Panc1 (cell line): Measurements from ENCODE around the gene OLFM3. TPM values are rescaled to one million over a fixed set of nuclear protein-coding genes. Genes with fewer than 3 reads are reported as not detected.

ENCODE experiments used
- ATAC-seq: fragments of 200-7000 bp; cut with Tn5 transposase; 2 replicates; pipeline ENCODE4 v1.9.1; 2020; ENCODE audit warnings: mild to moderate bottlenecking, moderate library complexity
- BruUV-seq: library from RNA; stranded (reverse); fragments of 400-500 nt; replicated peaks from 2 replicates; lab custom pipeline; 2021; lab: Mats Ljungman, UMichigan
- CTCF ChIA-PET: fragments of 300-600 bp; sonication (Branson Sonifier 250); formaldehyde crosslinking; loops from one replicate; lab custom pipeline; 2022; ENCODE audit warnings: antibody characterized with exemption; lab: Charles Lee
- POLR2A ChIA-PET: fragments of 300-600 bp; sonication (Branson Sonifier 250); formaldehyde crosslinking; loops from one replicate; lab custom pipeline; 2022; ENCODE audit warnings: antibody characterized with exemption; lab: Charles Lee
- DNase-seq: peaks from one replicate; pipeline ENCODE4 v3.0.0-alpha.2; 2010; ENCODE audit warnings: low read depth, low spot score
- H3K27ac ChIP-seq: 2 replicates; pipeline ENCODE4 v1.5.1; 2011; ENCODE audit warnings: mild to moderate bottlenecking, low read length, inconsistent platforms
- H3K27me3 ChIP-seq: fragments of 200-500 bp; sonication (Bioruptor generic); 2 replicates; pipeline ENCODE4 v1.6.0; 2014; ENCODE audit warnings: low read length, inconsistent platforms; ENCODE audit not compliant: control insufficient read depth, insufficient read depth
- H3K36me3 ChIP-seq: fragments of 200-500 bp; sonication (Bioruptor generic); 2 replicates; pipeline ENCODE4 v1.5.1; 2014; ENCODE audit warnings: inconsistent platforms, mild to moderate bottlenecking, low read length, moderate library complexity; ENCODE audit not compliant: control insufficient read depth, insufficient read depth
- H3K4me1 ChIP-seq: 2 replicates; pipeline ENCODE4 v1.5.1; 2011; ENCODE audit warnings: inconsistent platforms, mild to moderate bottlenecking, low read length, moderate library complexity; ENCODE audit not compliant: control insufficient read depth, insufficient read depth
- H3K4me3 ChIP-seq, 2 experiments: 2 replicates each; pipeline ENCODE4 v1.5.1; 2011 to 2012; ENCODE audit warnings: low read depth in 2 of 2, low read length in 2 of 2, mild to moderate bottlenecking in 2 of 2, inconsistent platforms in 1 of 2, moderate library complexity in 1 of 2
- H3K9me3 ChIP-seq: fragments of 200-500 bp; sonication (Bioruptor generic); 2 replicates; pipeline ENCODE4 v1.5.1; 2014; ENCODE audit warnings: low read depth, mild to moderate bottlenecking, inconsistent platforms, low read length, moderate library complexity; ENCODE audit not compliant: control insufficient read depth, insufficient read depth
- POLR2AphosphoS5 ChIP-seq: IDR thresholded peaks from 2 replicates; pipeline ENCODE4 v1.6.1; 2012; ENCODE audit warnings: mild to moderate bottlenecking, low read depth, low read length, moderate library complexity
- SIN3A ChIP-seq: IDR thresholded peaks from 2 replicates; pipeline ENCODE4 v1.6.1; 2012; ENCODE audit warnings: low read depth, mild to moderate bottlenecking, low read length, moderate library complexity, borderline replicate concordance; ENCODE audit not compliant: insufficient read depth
- TCF7L2 ChIP-seq: IDR thresholded peaks from 2 replicates; pipeline ENCODE4 v1.6.1; 2011; ENCODE audit warnings: mild to moderate bottlenecking, low read depth, low read length, inconsistent platforms
- in situ Hi-C: cut with HindIII; loops from 2 replicates; pipeline ENCODE4 v1.10.0; 2016; ENCODE audit warnings: low sequenced_read_pairs, low pct_unique_long_range_greater_than_20kb
- intact Hi-C: fragments of 100-400 bp; cut with micrococcal nuclease; formaldehyde crosslinking; loops from one replicate; pipeline ENCODE4 v1.10.0; 2022; ENCODE audit not compliant: unreplicated experiment
- total RNA-seq: library from RNA; stranded (reverse); gene quantifications from one replicate; pipeline ENCODE4 v1.2.1, GENCODE V29; 2021; ENCODE audit not compliant: unreplicated experiment
- TF ChIP-seq, protein P1 (sequence below): fragments of 450-650 bp; IDR thresholded peaks from 2 replicates; pipeline ENCODE4 v1.5.1; 2017; ENCODE audit warnings: mild to moderate bottlenecking
- TF ChIP-seq, protein P2 (sequence below), 2 experiments: IDR thresholded peaks; 2 replicates each; pipeline ENCODE4 v1.6.1; 2011 to 2012; ENCODE audit warnings: low read depth in 2 of 2, control low read depth in 1 of 2, low read length in 1 of 2, mild to moderate bottlenecking in 1 of 2, moderate library complexity in 1 of 2; ENCODE audit not compliant: insufficient read depth in 1 of 2

The OLFM3 gene
- total RNA-seq, 1 experiment from 2014 or later: not detected

DNA sequence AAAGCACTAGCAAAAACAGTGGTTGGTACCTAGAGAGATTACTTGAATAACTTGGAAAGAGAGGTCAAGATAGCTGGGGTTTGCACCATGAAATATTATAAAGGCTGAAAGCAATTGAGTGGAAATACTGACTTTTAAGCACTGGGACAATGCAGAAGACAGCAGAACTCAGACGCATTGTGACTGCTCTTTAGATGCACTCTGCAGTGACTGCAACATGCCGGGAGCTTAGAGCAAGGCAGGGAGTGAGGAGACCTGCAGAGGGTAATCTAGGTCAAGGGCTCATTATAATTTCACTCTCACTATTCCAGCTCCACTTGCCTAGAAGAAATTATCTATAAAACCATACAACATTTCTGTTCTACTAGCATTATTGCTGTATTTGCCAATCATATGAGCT is 36.6 kb downstream of the OLFM3 start:
- DNase-seq (no peak), ATAC-seq (no peak)
- Histone ChIP-seq H3K4me3 (no peak overlapping the region), H3K27me3 (no peaks in the 10 kb centered on the region), H3K4me1 (no peaks in the 10 kb centered on the region), H3K27ac (no peak overlapping the region), H3K36me3 (no peaks in the 10 kb centered on the region), H3K9me3 (no peaks in the 10 kb centered on the region)
- POLR2A ChIA-PET: no interaction called here
- CTCF ChIA-PET: no interaction called here
- TF ChIP-seq, protein P1, sequence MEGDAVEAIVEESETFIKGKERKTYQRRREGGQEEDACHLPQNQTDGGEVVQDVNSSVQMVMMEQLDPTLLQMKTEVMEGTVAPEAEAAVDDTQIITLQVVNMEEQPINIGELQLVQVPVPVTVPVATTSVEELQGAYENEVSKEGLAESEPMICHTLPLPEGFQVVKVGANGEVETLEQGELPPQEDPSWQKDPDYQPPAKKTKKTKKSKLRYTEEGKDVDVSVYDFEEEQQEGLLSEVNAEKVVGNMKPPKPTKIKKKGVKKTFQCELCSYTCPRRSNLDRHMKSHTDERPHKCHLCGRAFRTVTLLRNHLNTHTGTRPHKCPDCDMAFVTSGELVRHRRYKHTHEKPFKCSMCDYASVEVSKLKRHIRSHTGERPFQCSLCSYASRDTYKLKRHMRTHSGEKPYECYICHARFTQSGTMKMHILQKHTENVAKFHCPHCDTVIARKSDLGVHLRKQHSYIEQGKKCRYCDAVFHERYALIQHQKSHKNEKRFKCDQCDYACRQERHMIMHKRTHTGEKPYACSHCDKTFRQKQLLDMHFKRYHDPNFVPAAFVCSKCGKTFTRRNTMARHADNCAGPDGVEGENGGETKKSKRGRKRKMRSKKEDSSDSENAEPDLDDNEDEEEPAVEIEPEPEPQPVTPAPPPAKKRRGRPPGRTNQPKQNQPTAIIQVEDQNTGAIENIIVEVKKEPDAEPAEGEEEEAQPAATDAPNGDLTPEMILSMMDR: no peak
- TF ChIP-seq TCF7L2 (no peak), SIN3A (no peak), POLR2AphosphoS5 (no peak)
- TF ChIP-seq, protein P2, sequence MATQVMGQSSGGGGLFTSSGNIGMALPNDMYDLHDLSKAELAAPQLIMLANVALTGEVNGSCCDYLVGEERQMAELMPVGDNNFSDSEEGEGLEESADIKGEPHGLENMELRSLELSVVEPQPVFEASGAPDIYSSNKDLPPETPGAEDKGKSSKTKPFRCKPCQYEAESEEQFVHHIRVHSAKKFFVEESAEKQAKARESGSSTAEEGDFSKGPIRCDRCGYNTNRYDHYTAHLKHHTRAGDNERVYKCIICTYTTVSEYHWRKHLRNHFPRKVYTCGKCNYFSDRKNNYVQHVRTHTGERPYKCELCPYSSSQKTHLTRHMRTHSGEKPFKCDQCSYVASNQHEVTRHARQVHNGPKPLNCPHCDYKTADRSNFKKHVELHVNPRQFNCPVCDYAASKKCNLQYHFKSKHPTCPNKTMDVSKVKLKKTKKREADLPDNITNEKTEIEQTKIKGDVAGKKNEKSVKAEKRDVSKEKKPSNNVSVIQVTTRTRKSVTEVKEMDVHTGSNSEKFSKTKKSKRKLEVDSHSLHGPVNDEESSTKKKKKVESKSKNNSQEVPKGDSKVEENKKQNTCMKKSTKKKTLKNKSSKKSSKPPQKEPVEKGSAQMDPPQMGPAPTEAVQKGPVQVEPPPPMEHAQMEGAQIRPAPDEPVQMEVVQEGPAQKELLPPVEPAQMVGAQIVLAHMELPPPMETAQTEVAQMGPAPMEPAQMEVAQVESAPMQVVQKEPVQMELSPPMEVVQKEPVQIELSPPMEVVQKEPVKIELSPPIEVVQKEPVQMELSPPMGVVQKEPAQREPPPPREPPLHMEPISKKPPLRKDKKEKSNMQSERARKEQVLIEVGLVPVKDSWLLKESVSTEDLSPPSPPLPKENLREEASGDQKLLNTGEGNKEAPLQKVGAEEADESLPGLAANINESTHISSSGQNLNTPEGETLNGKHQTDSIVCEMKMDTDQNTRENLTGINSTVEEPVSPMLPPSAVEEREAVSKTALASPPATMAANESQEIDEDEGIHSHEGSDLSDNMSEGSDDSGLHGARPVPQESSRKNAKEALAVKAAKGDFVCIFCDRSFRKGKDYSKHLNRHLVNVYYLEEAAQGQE (IDR thresholded peaks at IDR 0.05; ENCODE audit: insufficient read depth in 1 of 2, low read depth in 2 of 2, low read length in 1 of 2): no peak
- no TSS peak for BruUV-seq
- intact Hi-C loops: no loop called here
- in situ Hi-C loops: no loop called here

DNA sequence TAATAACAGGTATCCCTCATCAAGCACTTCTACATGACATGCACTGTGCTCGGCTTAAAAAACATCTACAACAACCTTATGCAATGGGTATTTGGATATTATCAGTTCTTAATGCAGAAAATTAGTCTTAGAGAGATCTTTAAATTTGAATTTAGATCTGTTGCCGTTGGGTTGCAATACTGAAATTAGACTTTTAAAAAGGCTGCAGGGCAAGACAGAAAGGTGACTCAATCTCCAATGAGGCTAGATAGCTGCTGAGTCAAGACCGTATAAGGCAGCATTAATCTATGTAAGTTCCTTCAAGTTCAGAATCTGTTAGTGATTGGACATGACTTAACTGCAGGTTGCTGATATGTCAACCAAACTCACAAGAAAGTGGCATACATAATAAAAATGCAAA is 37.3 kb downstream of the OLFM3 start:
- Histone ChIP-seq H3K4me3 (no peak overlapping the region), H3K27me3 (no peaks in the 10 kb centered on the region), H3K4me1 (no peaks in the 10 kb centered on the region), H3K9me3 (no peaks in the 10 kb centered on the region), H3K27ac (no peak overlapping the region), H3K36me3 (no peaks in the 10 kb centered on the region)
- intact Hi-C loops: no loop called here
- no peak for TF ChIP-seq TCF7L2
- TF ChIP-seq SIN3A: no peak
- TF ChIP-seq, protein P2 (IDR thresholded peaks at IDR 0.05; ENCODE audit: insufficient read depth in 1 of 2, low read depth in 2 of 2, low read length in 1 of 2): no peak
- no peak for TF ChIP-seq POLR2AphosphoS5
- TF ChIP-seq, protein P1: no peak
- ChIA-PET POLR2A (no interaction called here), CTCF (no interaction called here)
- no TSS peak for BruUV-seq
- ATAC-seq (no peak), DNase-seq (no peak)
- in situ Hi-C loops: no loop called here
